Lung (tissue), 12 donors: ENCODE results near the gene NPEPL1. TPM values are rescaled to one million over a fixed set of nuclear protein-coding genes. Genes with fewer than 3 reads are reported as not detected.
A peak's percentile ranks its signal among the peaks of the same experiment; 100 is the strongest.

ENCODE experiments used
- ATAC-seq: fragments of 200-7000 bp; cut with Tn5 transposase; one replicate; pipeline ENCODE4 v1.9.1; 2020; ENCODE audit warnings: moderate number of reproducible peaks; ENCODE audit not compliant: insufficient read depth, low FRiP score
- DNase-seq, 3 donors: peaks; one replicate each; pipeline ENCODE4 v3.0.0-alpha.2; 2013 to 2017
- H3K27ac ChIP-seq, 2 donors: one replicate each; pipeline ENCODE4 v1.5.1; 2013; ENCODE audit warnings: mild to moderate bottlenecking in 2 of 2, moderate library complexity in 2 of 2, control low read depth in 1 of 2, inconsistent platforms in 1 of 2, low read depth in 1 of 2, low read length in 1 of 2
- H3K27me3 ChIP-seq, 3 donors: one replicate each; pipeline ENCODE4 v1.5.1; 2013; ENCODE audit warnings: low read length in 2 of 3; ENCODE audit not compliant: control insufficient read depth in 3 of 3, insufficient read depth in 3 of 3
- H3K36me3 ChIP-seq, 4 donors: one replicate each; pipeline ENCODE4 v1.5.1; 2013; ENCODE audit warnings: low read length in 4 of 4, mild to moderate bottlenecking in 1 of 4, moderate library complexity in 1 of 4; ENCODE audit not compliant: control insufficient read depth in 4 of 4, insufficient read depth in 4 of 4
- H3K4me1 ChIP-seq, 5 donors: one replicate each; pipeline ENCODE4 v1.5.1; 2013; ENCODE audit warnings: low read length in 5 of 5, mild to moderate bottlenecking in 2 of 5, moderate library complexity in 1 of 5; ENCODE audit not compliant: control insufficient read depth in 5 of 5, insufficient read depth in 5 of 5
- H3K4me3 ChIP-seq: one replicate; pipeline ENCODE4 v1.5.1; 2013; ENCODE audit warnings: mild to moderate bottlenecking, control low read depth, moderate library complexity
- H3K9ac ChIP-seq, 2 donors: one replicate each; pipeline ENCODE4 v1.5.1; 2013; ENCODE audit warnings: low read length in 2 of 2, control low read depth in 1 of 2; ENCODE audit not compliant: insufficient read depth in 1 of 2
- H3K9me3 ChIP-seq, 4 donors: one replicate each; pipeline ENCODE4 v1.5.1; 2013; ENCODE audit warnings: low read length in 3 of 4, mild to moderate bottlenecking in 1 of 4, moderate library complexity in 1 of 4; ENCODE audit not compliant: control insufficient read depth in 4 of 4, insufficient read depth in 3 of 4
- CTCF ChIP-seq: IDR thresholded peaks from 2 replicates; pipeline ENCODE4 v1.5.1; 2012; ENCODE audit warnings: mild to moderate bottlenecking; ENCODE audit errors: control extremely low read depth, extremely low read depth
- WGBS, 2 donors: extraction: QIAGEN DNeasy Blood & Tissue Kit; methylation state at CpG; one replicate each; pipeline ENCODE4 v1.1.7; 2013; 5-methylcytosine and 5-hydroxymethylcytosine counted together
- polyA plus RNA-seq, 2 donors: library from polyadenylated mRNA; stranded (reverse); fragments of 200-250 nt; gene quantifications; one replicate each; pipeline ENCODE4 v1.2.1, GENCODE V29; 2013
- total RNA-seq, 2 donors: library from RNA; depleted of rRNA in 1 of 2; stranded (reverse); fragments of >200 nt in 1 of 2; gene quantifications; one replicate each; pipeline ENCODE4 v1.2.1, GENCODE V29; 2014 to 2021
- donor health status: control.
- donor health status: control.
- donor health status: Bipolar disorder and iron deficiency.
- donor health status: healthy.
- donor health status: DM: yes; HTN: yes; CAD: no.

The NPEPL1 gene
- total and polyA plus RNA-seq, 4 donors, result 24.3 to 46.2 (median 41.2) TPM

GRCh38 chr20:58652606-58653294 lies 39.9 kb upstream of the NPEPL1 start:
- Histone ChIP-seq H3K27ac (peak overlapping the region; percentile 95 to 98), H3K36me3 (peaks cover 0 to 5% (median 0%) of the 10 kb centered on the region in 4 donors), H3K27me3 (no peaks in the 10 kb centered on the region), H3K9ac (peak overlapping the region; percentile 64 to 87), H3K4me1 (peaks cover 3 to 60% (median 25%) of the 10 kb centered on the region in 5 donors), H3K4me3 (peak overlapping the region; percentile 42), H3K9me3 (no peaks in the 10 kb centered on the region)
- no peak for TF ChIP-seq CTCF
- ATAC-seq (no peak), DNase-seq (peak in 2 of 3 donors; percentile 28 to 31)
- 8 to 13% methylated on average over 12 of the region's 12 CpGs for WGBS, 2 donors

GRCh38 chr20:58654337-58654736 lies 38.3 kb upstream of the NPEPL1 start:
- peaks cover 0 to 5% (median 0%) of the 10 kb centered on the region in 4 donors for H3K36me3 ChIP-seq
- DNase-seq (no peak), ATAC-seq (no peak)
- no peak overlapping the region for H3K4me3 ChIP-seq
- H3K4me1 ChIP-seq, result peaks cover 3 to 59% (median 25%) of the 10 kb centered on the region in 5 donors
- 86 to 89% methylated on average over 4 of the region's 4 CpGs for WGBS, 2 donors
- no peaks in the 10 kb centered on the region for H3K9me3 ChIP-seq
- TF ChIP-seq CTCF, result no peak
- no peaks in the 10 kb centered on the region for H3K27me3 ChIP-seq
- peak overlapping the region in 1 of 2 donors; percentile 55 for H3K9ac ChIP-seq
- H3K27ac ChIP-seq, result no peak overlapping the region

- no peak for ATAC-seq
- 66 to 75% methylated on average over 6 of the region's 6 CpGs for WGBS, 2 donors
These were observed 37.1 kb upstream of the NPEPL1 start for GRCh38 chr20:58655328-58656107.

More at GRCh38 chr20:58655328-58656107, 37.1 kb upstream of the NPEPL1 start:
- DNase-seq, result no peak
- no peak overlapping the region for H3K9ac ChIP-seq
- TF ChIP-seq CTCF, result no peak
- H3K27me3 ChIP-seq, result no peaks in the 10 kb centered on the region
- H3K27ac ChIP-seq, result no peak overlapping the region
- H3K4me3 ChIP-seq, result no peak overlapping the region
- H3K36me3 ChIP-seq, result peaks cover 0 to 5% (median 1%) of the 10 kb centered on the region in 4 donors
- peaks cover 5 to 52% (median 25%) of the 10 kb centered on the region in 5 donors for H3K4me1 ChIP-seq
- H3K9me3 ChIP-seq, result no peaks in the 10 kb centered on the region
